SK-N-SH (cell line): Measurements from ENCODE around the gene ARHGEF10L. TPM values are rescaled to one million over a fixed set of nuclear protein-coding genes. Genes with fewer than 3 reads are reported as not detected.
A peak's percentile ranks its signal among the peaks of the same experiment; 100 is the strongest.

Experiments
- CTCF ChIA-PET: fragments of 300-600, 350-600 bp; formaldehyde crosslinking; extraction: SDS; loops from one replicate; lab custom pipeline; 2021; lab: Yijun Ruan, JAX
- POLR2A ChIA-PET: fragments of 350-600 bp; sonication (Branson Sonifier 250); formaldehyde crosslinking; extraction: SDS; loops from one replicate; lab custom pipeline; 2020; ENCODE audit warnings: antibody characterized with exemption, inconsistent platforms; lab: Yijun Ruan, JAX
- DNase-seq: peaks from one replicate; pipeline ENCODE4 v3.0.0; 2012
- H2AFZ ChIP-seq: fragments of 200-600 bp; sonication (generic); 2 replicates; pipeline ENCODE4 v1.8.1; 2016; ENCODE audit warnings: antibody characterized with exemption, mild to moderate bottlenecking, low read depth
- H3F3A ChIP-seq: fragments of 200-600 bp; sonication (generic); replicated peaks from 2 replicates; pipeline ENCODE3; 2016; ENCODE audit warnings: antibody characterized with exemption, mild to moderate bottlenecking; ENCODE audit not compliant: insufficient read depth
- H3K27ac ChIP-seq, 2 experiments: fragments of 200-500 bp in 1 of 2; fragments of 200-600 bp in 1 of 2; sonication (Bioruptor generic) in 1 of 2; sonication (generic), shearing (Covaris generic) in 1 of 2; 2 replicates each; pipeline versions ENCODE4 v1.5.1 to v1.6.1; 2014 to 2016; ENCODE audit warnings: low read depth in 2 of 2, inconsistent platforms in 1 of 2, low read length in 1 of 2, mild to moderate bottlenecking in 1 of 2, mixed read lengths in 1 of 2
- H3K27me3 ChIP-seq: fragments of 200-600 bp; sonication (generic), shearing (Covaris generic); 2 replicates; pipeline ENCODE4 v1.6.1; 2016; ENCODE audit warnings: mixed run types; ENCODE audit not compliant: insufficient read depth
- H3K36me3 ChIP-seq, 2 experiments: fragments of 200-500 bp in 1 of 2; fragments of 200-600 bp in 1 of 2; sonication (Bioruptor generic) in 1 of 2; sonication (generic) in 1 of 2; replicated peaks in 1 of 2; 2 replicates each; pipeline versions ENCODE3 to v1.5.1; 2014 to 2016; ENCODE audit warnings: low read length in 1 of 2, mild to moderate bottlenecking in 1 of 2; ENCODE audit not compliant: insufficient read depth in 2 of 2, control insufficient read depth in 1 of 2
- H3K4me1 ChIP-seq, 2 experiments: fragments of 200-500 bp in 1 of 2; fragments of 200-600 bp in 1 of 2; sonication (Bioruptor generic) in 1 of 2; sonication (generic), shearing (Covaris generic) in 1 of 2; 2 replicates each; pipeline versions ENCODE4 v1.5.1 to v1.6.1; 2014 to 2016; ENCODE audit warnings: low read depth in 1 of 2, low read length in 1 of 2, mixed run types in 1 of 2; ENCODE audit not compliant: insufficient read depth in 2 of 2, control insufficient read depth in 1 of 2
- H3K4me2 ChIP-seq: fragments of 200-600 bp; sonication (generic), shearing (Covaris generic); 2 replicates; pipeline ENCODE4 v1.6.1; 2017; ENCODE audit warnings: mixed run types
- H3K4me3 ChIP-seq, 2 experiments: fragments of 200-500 bp in 1 of 2; fragments of 200-600 bp in 1 of 2; sonication (Bioruptor generic) in 1 of 2; sonication (generic), shearing (Covaris generic) in 1 of 2; 2 replicates each; pipeline versions ENCODE4 v1.5.1 to v1.8.1; 2014 to 2016; ENCODE audit warnings: low read depth in 2 of 2, inconsistent platforms in 1 of 2, low read length in 1 of 2, mild to moderate bottlenecking in 1 of 2, mixed read lengths in 1 of 2, moderate library complexity in 1 of 2
- H3K79me2 ChIP-seq: fragments of 200-600 bp; sonication (generic); 2 replicates; pipeline ENCODE4 v1.8.1; 2017; ENCODE audit warnings: mild to moderate bottlenecking; ENCODE audit not compliant: insufficient read depth
- H3K9ac ChIP-seq: fragments of 200-600 bp; sonication (generic); 2 replicates; pipeline ENCODE4 v1.6.1; 2017; ENCODE audit warnings: mixed run types
- H3K9me2 ChIP-seq: fragments of 200-600 bp; sonication (generic); 2 replicates; pipeline ENCODE4 v1.6.1; 2017; ENCODE audit warnings: mixed run types
- H3K9me3 ChIP-seq: fragments of 200-600 bp; sonication (generic); 2 replicates; pipeline ENCODE4 v1.6.1; 2017; ENCODE audit warnings: mixed run types, mild to moderate bottlenecking, moderate library complexity
- H4K20me1 ChIP-seq: fragments of 200-600 bp; sonication (generic); 2 replicates; pipeline ENCODE4 v1.6.1; 2017; ENCODE audit warnings: mild to moderate bottlenecking, mixed run types; ENCODE audit not compliant: insufficient read depth
- CHD2 ChIP-seq: fragments of 150-350 bp; IDR thresholded peaks from 2 replicates; pipeline ENCODE4 v1.6.1; 2018; ENCODE audit warnings: low read length; ENCODE audit not compliant: partially characterized antibody
- CTCF ChIP-seq: fragments of 200-600 bp; sonication (generic); IDR thresholded peaks from 2 replicates; pipeline ENCODE4 v1.6.1; 2017; ENCODE audit warnings: antibody characterized with exemption, mild to moderate bottlenecking, moderate library complexity
- EP300 ChIP-seq, 2 experiments: IDR thresholded peaks; 2 replicates each; pipeline versions ENCODE4 v1.4.0 to v1.6.1; 2012; ENCODE audit warnings: borderline replicate concordance in 1 of 2, low read depth in 1 of 2, low read length in 1 of 2
- EZH2phosphoT487 ChIP-seq: fragments of 200-600 bp; sonication (generic); IDR thresholded peaks from 2 replicates; pipeline ENCODE4 v1.6.1; 2017; ENCODE audit warnings: low read depth, mixed run types, mild to moderate bottlenecking, antibody characterized with exemption, moderate library complexity, borderline replicate concordance
- FOSL2 ChIP-seq: IDR thresholded peaks from 2 replicates; pipeline ENCODE4 v1.4.0; 2012; ENCODE audit warnings: low read depth, mild to moderate bottlenecking, moderate library complexity, borderline replicate concordance
- FOXJ3 ChIP-seq: sonication (generic); formaldehyde crosslinking; IDR thresholded peaks from 2 replicates; pipeline ENCODE4 v1.5.1; 2020; ENCODE audit warnings: mild to moderate bottlenecking, missing genetic modification reagents
- FOXM1 ChIP-seq: IDR thresholded peaks from 2 replicates; pipeline ENCODE4 v1.4.0; 2012; ENCODE audit warnings: low read depth, mild to moderate bottlenecking
- GATA2 ChIP-seq: sonication (generic); formaldehyde crosslinking; IDR thresholded peaks from 2 replicates; pipeline ENCODE4 v1.5.0; 2020; ENCODE audit warnings: mild to moderate bottlenecking, missing genetic modification reagents
- IRF3 ChIP-seq: fragments of 150-350 bp; IDR thresholded peaks from 2 replicates; pipeline ENCODE4 v1.6.1; 2016; ENCODE audit warnings: mild to moderate bottlenecking, low read depth, low read length
- JUND ChIP-seq: IDR thresholded peaks from 2 replicates; pipeline ENCODE4 v1.4.0; 2012
- MXI1 ChIP-seq: IDR thresholded peaks from 2 replicates; pipeline ENCODE4 v1.6.1; 2012; ENCODE audit warnings: mild to moderate bottlenecking, low read depth, low read length, improper control_type of control experiment
- PBX3 ChIP-seq: IDR thresholded peaks from 2 replicates; pipeline ENCODE4; 2012
- RCOR1 ChIP-seq: fragments of 150-350 bp; IDR thresholded peaks from 2 replicates; pipeline ENCODE4 v1.6.1; 2017; ENCODE audit warnings: antibody characterized with exemption, low read length
- RFX5 ChIP-seq: IDR thresholded peaks from 2 replicates; pipeline ENCODE4 v1.6.1; 2012; ENCODE audit warnings: mild to moderate bottlenecking, improper control_type of control experiment, low read length
- RXRA ChIP-seq: IDR thresholded peaks from 2 replicates; pipeline ENCODE4 v1.4.0; 2012; ENCODE audit warnings: low read depth, mild to moderate bottlenecking, borderline replicate concordance
- SIN3A ChIP-seq: IDR thresholded peaks from 2 replicates; pipeline ENCODE4 v1.6.1; 2012; ENCODE audit warnings: low read depth, mild to moderate bottlenecking, low read length, moderate library complexity, borderline replicate concordance
- TAF1 ChIP-seq: IDR thresholded peaks from 2 replicates; pipeline ENCODE4 v1.6.1; 2012; ENCODE audit warnings: low read depth, mild to moderate bottlenecking, low read length, moderate library complexity, borderline replicate concordance
- TCF12 ChIP-seq: IDR thresholded peaks from 2 replicates; pipeline ENCODE4 v1.4.0; 2012
- TEAD4 ChIP-seq: IDR thresholded peaks from 2 replicates; pipeline ENCODE4 v1.4.0; 2012; ENCODE audit warnings: mild to moderate bottlenecking, borderline replicate concordance; ENCODE audit not compliant: insufficient read depth
- USF1 ChIP-seq: IDR thresholded peaks from 2 replicates; pipeline ENCODE4 v1.4.0; 2012; ENCODE audit warnings: low read depth, borderline replicate concordance
- YY1 ChIP-seq: IDR thresholded peaks from 2 replicates; pipeline ENCODE4 v1.4.0; 2012; ENCODE audit warnings: low read depth, mild to moderate bottlenecking
- whole genome bisulfite sequencing: methylation state at CpG from one replicate; pipeline ENCODE4 v1.1.6; 2017; ENCODE audit warnings: low lambda C conversion rate; 5-methylcytosine and 5-hydroxymethylcytosine counted together
- polyA plus RNA-seq, 3 experiments: library from polyadenylated mRNA; depleted of rRNA; stranded (reverse); fragments of >200 nt; gene quantifications; 2 replicates each; pipeline ENCODE4 v1.2.3, GENCODE V29; 2012

ARHGEF10L gene
- polyA plus RNA-seq, 1 of the 3 experiments (the other 2 are of a cell fraction), result 12.5 TPM

GRCh38 chr1:17588048-17588871, 48.8 kb downstream of the ARHGEF10L start:
- no peaks in the 10 kb centered on the region for H3K9me3 ChIP-seq
- H3K9ac ChIP-seq, result peak overlapping the region; percentile 42; the same call in 1 of the 2 replicates
- 15% methylated on average over 13 of the region's 13 CpGs for WGBS
- peak overlapping the region in 1 of 2 experiments; percentile 32; a peak in 2 of 4 replicates for H3K4me3 ChIP-seq
- peaks cover 18 to 67% of the 10 kb centered on the region in 2 experiments for H3K4me1 ChIP-seq
- H3K4me2 ChIP-seq, result peak overlapping the region; percentile 60; the same call in 1 of the 2 replicates
- no peaks in the 10 kb centered on the region for H4K20me1 ChIP-seq
- peak overlapping the region; percentile 82 to 90 for H3K27ac ChIP-seq
- no peak for TF ChIP-seq JUND
- TF ChIP-seq USF1, result no peak
- TF ChIP-seq TCF12, result peak; percentile 2
- TF ChIP-seq FOXJ3, result peak; percentile 13; the same call in 1 of the 2 replicates
- TF ChIP-seq RCOR1, result no peak
- no peak for TF ChIP-seq IRF3
- peak; percentile 5 for TF ChIP-seq CHD2
- TF ChIP-seq EZH2phosphoT487, result no peak
- TF ChIP-seq GATA2 (CRISPR knock-in tag), result peak; percentile 86
- no peak for TF ChIP-seq FOXM1
- TF ChIP-seq SIN3A, result no peak
- TF ChIP-seq PBX3, result no peak
- no peak for TF ChIP-seq YY1
- no peak for TF ChIP-seq CTCF
- no peak for TF ChIP-seq TAF1
- peak in 1 of 2 experiments; percentile 69; a peak in 2 of 4 replicates for TF ChIP-seq EP300 (IDR thresholded peaks at IDR 0.05; ENCODE audit: borderline replicate concordance in 1 of 2, low read depth in 1 of 2, low read length in 1 of 2)
- no peak for TF ChIP-seq FOSL2
- TF ChIP-seq TEAD4, result no peak
- peak; percentile 69 for TF ChIP-seq MXI1
- TF ChIP-seq RFX5, result no peak
- TF ChIP-seq RXRA, result no peak
- CTCF ChIA-PET, result interaction anchor here (0.6 to 6.4 kb wide), 9 partner anchors 8 to 86 kb away, joined by 3 to 44 read pairs (median 4); no protein-coding TSS in a partner anchor
- POLR2A ChIA-PET, result interaction anchor here (0.8 to 3.1 kb wide), 7 partner anchors 9 to 47 kb away, joined by 3 to 11 read pairs (median 5); no protein-coding TSS in a partner anchor
- peak; percentile 89 for DNase-seq
- peaks cover 11% of the 10 kb centered on the region for H3F3A ChIP-seq
- H3K79me2 ChIP-seq, result no peaks in the 10 kb centered on the region
- H3K27me3 ChIP-seq, result no peaks in the 10 kb centered on the region
- peaks cover 0 to 7% of the 10 kb centered on the region in 2 experiments for H3K36me3 ChIP-seq
- no peak overlapping the region for H2AFZ ChIP-seq
- H3K9me2 ChIP-seq, result no peaks in the 10 kb centered on the region
